ENCODE data around the gene GPR89A. TPM values are rescaled to one million over a fixed set of nuclear protein-coding genes. Genes with fewer than 3 reads are reported as not detected.
"Not testable (repeated sequence)": the region's sequence is repeated elsewhere in the genome, so short reads cannot be mapped to it uniquely, and the experiment has no call there.

Gene GPR89A
- 10 to 100 TPM; 16.7 to 19.8 TPM for total RNA-seq
- long read RNA-seq, transcript GPR89A-201 (14 exons, 2,120 nt), result major isoform, 16 of 22 reads
- long read RNA-seq, partial matches to known transcripts, result 1 of 22 reads
- long read RNA-seq, other reads (novel, unspliced or antisense), result 2 of 22 reads

GRCh38 chr1:145607833-145608733 lies at the start of gene GPR89A:
TSS of gene GPR89A (plus strand) at chr1:145607988. CDS start at chr1:145608134, 146 bp downstream.
- intact Hi-C loops (cut with DNase I, micrococcal nuclease), result not testable (repeated sequence)
- peak; percentile 95 to 99 for DNase-seq
- ATAC-seq, result peak; percentile 99

- intact Hi-C loops (cut with DNase I, micrococcal nuclease); DNase-seq; ATAC-seq: not testable (repeated sequence)
These were observed 21.0 kb upstream of the GPR89A start for GRCh38 chr1:145586820-145587219.

- peak in 1 of 2 donors; percentile 57 for DNase-seq
- ATAC-seq; intact Hi-C loops (cut with DNase I, micrococcal nuclease): not testable (repeated sequence)
These were observed 17.0 kb upstream of the GPR89A start for GRCh38 chr1:145590806-145591205.

DNA sequence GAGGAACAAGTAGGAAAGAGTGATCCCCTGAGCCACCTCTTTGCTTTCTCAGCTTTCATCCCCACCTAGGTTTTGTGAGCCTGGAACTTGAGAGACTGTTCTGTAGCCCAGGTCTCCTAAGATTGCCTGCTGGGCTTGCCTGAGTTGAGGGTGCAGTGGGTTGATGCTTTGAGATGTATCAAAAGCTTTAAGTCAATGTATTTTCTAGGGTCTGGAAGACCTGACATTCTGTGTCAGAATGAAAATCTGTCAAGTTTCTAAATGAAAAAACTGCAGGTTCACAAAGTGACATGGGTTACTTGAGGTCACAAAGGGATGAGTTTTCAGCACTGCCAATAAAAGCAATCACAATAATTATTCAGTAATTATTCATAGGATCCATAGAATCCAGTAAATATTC lies 15.4 kb upstream of the GPR89A start:
- ATAC-seq; intact Hi-C loops (cut with DNase I, micrococcal nuclease); DNase-seq: not testable (repeated sequence)

- DNase-seq; intact Hi-C loops (cut with DNase I, micrococcal nuclease): not testable (repeated sequence)
These were observed 12.4 kb upstream of the GPR89A start for GRCh38 chr1:145595421-145595820.

GRCh38 chr1:145596236-145596635 lies 11.6 kb upstream of the GPR89A start:
- ATAC-seq; DNase-seq; intact Hi-C loops (cut with DNase I, micrococcal nuclease): not testable (repeated sequence)

More at GRCh38 chr1:145595421-145595820, 12.4 kb upstream of the GPR89A start:
- not testable (repeated sequence) for ATAC-seq

DNA sequence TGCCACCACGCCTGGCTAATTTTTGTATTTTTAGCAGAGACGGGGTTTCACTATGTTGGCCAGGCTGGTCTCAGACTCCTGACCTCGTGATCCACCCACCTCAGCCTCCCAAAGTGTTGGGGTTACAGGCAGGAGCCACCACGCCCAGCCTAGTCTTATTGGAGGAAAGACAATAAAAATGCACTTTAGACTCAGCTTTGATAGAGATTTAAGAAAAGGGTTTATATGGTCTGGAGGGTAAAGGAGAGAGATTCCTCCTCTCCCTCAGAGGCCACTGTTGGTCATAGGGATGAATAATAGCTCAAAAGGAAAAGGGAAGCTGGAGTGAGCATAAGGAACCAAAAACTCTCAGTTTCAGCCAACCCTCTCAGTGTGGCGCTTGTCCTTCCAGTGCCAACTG lies 8.4 kb upstream of the GPR89A start:
- peak in 1 of 2 donors; percentile 13 for DNase-seq
- ATAC-seq, result peak; percentile 77
- intact Hi-C loops (cut with DNase I, micrococcal nuclease), result not testable (repeated sequence)

DNA sequence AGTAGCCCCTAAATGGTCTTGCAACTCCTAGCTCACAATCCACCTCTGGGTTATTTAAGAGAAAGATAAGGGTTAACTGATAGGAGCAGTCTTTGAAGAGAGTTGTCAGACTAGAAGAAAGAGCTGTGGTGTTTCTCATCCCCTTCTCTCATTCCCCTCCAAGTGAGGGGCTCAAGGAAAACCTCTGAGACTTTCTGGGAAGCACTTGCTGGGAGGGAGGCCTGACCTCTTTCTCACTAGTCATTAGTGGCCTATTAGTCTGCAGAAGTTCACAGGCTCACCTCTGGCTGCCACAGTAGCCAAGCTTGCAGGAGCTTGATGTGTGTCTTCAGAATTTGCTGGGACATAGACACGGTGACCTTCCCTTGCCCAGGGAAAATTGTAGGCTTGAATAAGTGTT lies 6.2 kb upstream of the GPR89A start:
- intact Hi-C loops (cut with DNase I, micrococcal nuclease), result no loop called here
- DNase-seq (no peak), ATAC-seq (no peak)

DNA sequence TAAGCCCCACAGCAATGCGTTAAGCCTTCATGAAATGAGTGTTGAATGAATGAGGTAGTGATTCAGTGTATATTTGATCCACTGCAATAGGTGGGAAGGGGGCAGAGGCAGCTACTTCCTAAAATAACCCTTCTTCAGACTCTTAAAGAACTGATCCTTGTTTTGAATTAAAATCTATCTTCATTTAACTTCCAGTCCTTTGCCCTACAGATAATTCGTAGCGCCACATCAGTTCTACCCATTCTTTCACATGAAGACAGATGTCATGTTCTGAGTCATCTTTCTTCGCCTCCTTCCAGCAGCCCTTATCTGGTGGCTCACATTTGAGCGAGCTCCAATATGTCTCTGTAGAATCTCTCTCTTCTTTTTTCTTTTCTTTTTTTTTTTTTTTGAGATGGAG lies 948 bp upstream of the GPR89A start:
- not testable (repeated sequence) for ATAC-seq, DNase-seq

DNA sequence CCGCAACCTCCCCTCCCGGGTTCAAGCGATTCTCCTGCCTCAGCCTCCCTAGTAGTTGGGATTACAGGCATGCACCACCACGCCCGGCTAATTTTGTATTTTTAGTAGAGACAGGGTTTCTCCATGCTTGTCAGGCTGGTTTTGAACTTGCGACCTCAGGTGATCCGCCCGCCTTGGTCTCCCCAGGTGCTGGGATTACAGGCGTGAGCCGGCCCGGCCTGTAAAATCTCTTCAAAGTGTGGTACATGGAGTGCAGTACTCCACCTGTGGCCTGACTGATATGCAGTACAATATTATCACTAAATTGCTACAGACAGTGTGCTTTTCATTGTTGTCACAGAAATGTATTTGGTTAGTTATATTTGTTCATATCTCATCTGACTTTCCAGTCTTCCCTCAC lies 499 bp upstream of the GPR89A start:
- intact Hi-C loops (cut with DNase I, micrococcal nuclease); ATAC-seq; DNase-seq: not testable (repeated sequence)

More for the DNA sequence above, 948 bp upstream of the GPR89A start:
- intact Hi-C loops (cut with DNase I, micrococcal nuclease), result not testable (repeated sequence)

DNA sequence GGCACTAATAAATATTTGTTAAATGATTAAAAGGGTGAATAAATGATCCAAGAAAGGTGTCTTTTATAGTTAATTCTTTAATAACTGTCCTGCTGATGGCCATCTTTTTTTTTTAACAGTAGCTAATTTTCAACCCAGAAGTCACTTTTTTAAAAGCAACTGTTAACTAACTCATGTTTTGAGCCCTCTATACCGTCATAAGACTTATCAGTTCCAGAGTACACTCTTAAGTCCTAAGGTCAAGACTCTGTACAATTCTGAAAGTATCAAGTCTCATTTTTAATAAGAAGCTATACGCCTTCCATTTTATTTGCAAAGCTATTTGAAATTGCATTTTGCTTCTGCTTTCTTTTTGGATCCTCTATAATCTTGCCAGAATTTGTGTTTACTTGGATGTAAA lies 3.0 kb downstream of the GPR89A start:
- DNase-seq; intact Hi-C loops (cut with DNase I, micrococcal nuclease); ATAC-seq: not testable (repeated sequence)

- DNase-seq; ATAC-seq; intact Hi-C loops (cut with DNase I, micrococcal nuclease): not testable (repeated sequence)
These were observed 12.3 kb downstream of the GPR89A start for GRCh38 chr1:145620073-145620472.

DNA sequence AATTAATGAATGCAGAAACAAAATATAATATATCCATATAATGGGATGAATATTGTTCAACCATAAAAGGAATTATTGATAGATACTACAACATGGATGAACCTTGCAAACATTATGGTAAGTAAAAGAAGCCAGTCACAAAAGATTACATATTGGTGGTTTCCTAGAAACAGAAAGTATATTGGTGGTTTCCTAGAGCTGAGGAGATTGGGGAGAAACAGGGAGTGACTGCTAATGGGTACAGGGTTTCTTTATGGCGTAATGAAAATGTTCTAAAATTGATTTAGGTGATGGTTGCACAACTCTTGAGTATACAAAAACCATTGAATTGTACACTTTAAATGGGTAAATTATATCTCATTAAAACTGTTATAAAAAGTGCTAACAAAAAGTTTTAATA lies 14.4 kb downstream of the GPR89A start:
- intact Hi-C loops (cut with DNase I, micrococcal nuclease); ATAC-seq; DNase-seq: not testable (repeated sequence)

- DNase-seq; intact Hi-C loops (cut with DNase I, micrococcal nuclease); ATAC-seq: not testable (repeated sequence)
These were observed 28.4 kb downstream of the GPR89A start for GRCh38 chr1:145636237-145636636.

GRCh38 chr1:145641886-145642285 lies 34.1 kb downstream of the GPR89A start:
- ATAC-seq; intact Hi-C loops (cut with DNase I, micrococcal nuclease); DNase-seq: not testable (repeated sequence)

DNA sequence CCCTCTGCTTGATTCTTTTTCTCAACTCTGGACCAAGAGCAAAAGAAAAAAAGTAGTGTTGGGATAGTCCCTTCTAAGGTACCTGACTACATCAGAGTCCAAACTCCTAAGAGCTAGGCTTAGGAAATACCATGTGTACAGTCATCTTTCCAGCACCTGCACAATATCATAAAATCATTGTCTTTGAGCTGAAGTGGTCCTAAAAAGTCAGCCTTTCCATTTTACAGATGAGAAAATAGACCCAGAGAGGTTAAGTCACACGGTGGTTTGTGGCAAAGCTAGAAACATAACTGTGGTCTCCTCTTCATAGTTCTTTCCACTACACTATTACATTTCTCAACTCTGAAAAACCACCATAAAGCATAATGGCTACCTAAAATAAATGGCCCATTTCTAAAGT lies 36.2 kb downstream of the GPR89A start:
- intact Hi-C loops (cut with DNase I, micrococcal nuclease); ATAC-seq; DNase-seq: not testable (repeated sequence)

- peak; percentile 34 for ATAC-seq
- DNase-seq; intact Hi-C loops (cut with DNase I, micrococcal nuclease): not testable (repeated sequence)
These were observed 48.6 kb downstream of the GPR89A start for GRCh38 chr1:145656245-145656943.

DNA sequence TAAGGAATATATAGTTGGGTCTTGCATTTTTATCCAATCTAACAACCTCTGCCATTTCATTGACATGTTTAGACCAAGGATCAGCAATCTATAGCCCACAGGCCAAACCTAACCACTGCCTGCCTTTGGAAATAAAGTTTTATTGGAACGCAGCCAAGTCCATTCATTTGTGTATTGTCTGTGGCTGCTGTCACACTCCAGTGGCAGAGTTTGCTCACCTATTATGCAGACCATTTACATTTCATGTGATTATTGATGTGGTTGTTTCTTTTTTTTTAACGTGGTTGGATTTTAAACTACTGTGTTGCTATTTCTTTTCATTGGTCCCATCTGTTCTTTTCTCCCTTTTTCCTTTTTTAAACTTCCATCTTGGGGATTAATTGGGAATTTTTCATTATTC lies 54.7 kb downstream of the GPR89A start:
- intact Hi-C loops (cut with DNase I, micrococcal nuclease); DNase-seq; ATAC-seq: not testable (repeated sequence)

GRCh38 chr1:145665015-145665414 lies 57.2 kb downstream of the GPR89A start:
- ATAC-seq; DNase-seq; intact Hi-C loops (cut with DNase I, micrococcal nuclease): not testable (repeated sequence)
